Posterior vena cava (tissue), 2 donors: Measurements from ENCODE around the gene SYP. TPM values are rescaled to one million over a fixed set of nuclear protein-coding genes. Genes with fewer than 3 reads are reported as not detected.

Source experiments
- DNase-seq: peaks from one replicate; pipeline ENCODE4 v3.0.0-alpha.2; 2020; ENCODE audit warnings: low spot score
- intact Hi-C, 2 donors: fragments of 100-400 bp; cut with DNase I; formaldehyde crosslinking; loops; one replicate each; pipeline versions ENCODE4 v1.14.1 to v1.14.2; 2022 to 2023
- long read RNA-seq, 2 donors: library from polyadenylated mRNA; unstranded; transcript quantifications; one replicate each; pipeline ENCODE4 v2.0.0, GENCODE V29; 2020 to 2021
- total RNA-seq, 2 donors: library from RNA; stranded (reverse); fragmentation: NEBNext Ultra II Directional; extraction: Animal tissue kit (Norgen Biotek cat#: 25700); gene quantifications; one replicate each; pipeline ENCODE4 v1.2.1, GENCODE V29; 2021
- donor health status: DM: yes; HTN: yes; CAD: no.
- donor health status: DM: yes; HTN: yes; CAD: no.

The SYP gene
- total RNA-seq: 1 to 10 TPM; 1.1 to 1.5 TPM
- long read RNA-seq, donor 1, partial matches to known transcripts: 1 of 5 reads
- long read RNA-seq, donor 1, other reads (novel, unspliced or antisense): 3 of 5 reads
- long read RNA-seq, donor 2: 0 reads

GRCh38 chrX:49199906-49200771 is at the start of gene SYP:
Gene SYP, minus strand, starts transcription at chrX:49200193. Its CDS starts 7 bp downstream, at chrX:49200186.
- peak; percentile 96 for DNase-seq
- intact Hi-C loops: no loop called here

GRCh38 chrX:49249616-49250015 is 49.6 kb upstream of the SYP start:
- intact Hi-C loops: no loop called here
- no peak for DNase-seq

- DNase-seq: no peak
Observed at GRCh38 chrX:49249071-49249470, 49.1 kb upstream of the SYP start.

GRCh38 chrX:49247916-49248811 is 48.2 kb upstream of the SYP start:
- intact Hi-C loops: no loop called here
- no peak for DNase-seq

More at GRCh38 chrX:49249071-49249470, 49.1 kb upstream of the SYP start:
- intact Hi-C loops: no loop called here

- intact Hi-C loops: no loop called here
- DNase-seq: no peak
Observed at GRCh38 chrX:49247346-49247745, 47.4 kb upstream of the SYP start.

GRCh38 chrX:49246541-49246940 is 46.5 kb upstream of the SYP start:
- DNase-seq: no peak
- intact Hi-C loops: no loop called here

DNA sequence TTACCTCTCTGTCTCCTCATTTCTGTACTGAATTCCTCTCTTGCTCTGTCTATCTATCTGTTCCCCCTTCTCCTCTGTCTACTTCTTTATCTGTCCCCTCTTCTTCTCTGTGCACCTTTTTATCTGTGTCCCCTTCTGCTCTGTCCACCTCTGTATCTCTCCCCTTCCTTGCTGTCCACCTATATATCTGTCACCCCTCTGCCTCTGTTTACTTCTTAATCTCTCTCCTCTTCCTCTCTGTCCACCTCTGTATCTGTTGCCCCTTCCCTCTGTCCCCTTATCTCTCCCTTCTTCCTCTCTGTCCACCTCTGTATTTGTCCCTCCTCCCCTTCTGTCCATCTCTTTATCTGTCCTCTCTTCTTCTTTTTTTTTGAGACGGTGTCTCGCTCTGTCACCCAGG is 44.2 kb upstream of the SYP start:
- DNase-seq: no peak
- intact Hi-C loops: no loop called here

DNA sequence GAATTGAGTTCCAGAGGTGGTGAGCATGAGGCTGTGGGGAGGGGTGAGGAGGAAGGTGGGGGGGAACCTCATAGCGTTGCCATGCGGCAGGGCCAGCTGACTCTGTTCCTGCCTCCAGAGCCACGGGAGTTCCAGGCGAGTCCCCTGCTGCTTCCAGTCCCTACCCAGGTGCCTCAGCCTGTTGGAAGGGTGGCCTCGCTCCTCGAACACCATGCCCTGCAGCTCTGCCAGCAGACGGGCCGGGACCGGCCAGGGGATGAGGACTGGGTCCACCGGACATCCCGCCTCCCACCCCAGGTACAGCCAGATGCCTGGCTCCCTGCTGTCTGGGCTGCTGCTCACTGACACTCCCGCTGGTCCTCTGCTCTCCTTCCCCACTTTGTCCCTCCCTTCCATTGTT is 43.2 kb upstream of the SYP start:
- DNase-seq: no peak
- intact Hi-C loops: no loop called here

GRCh38 chrX:49242545-49243066 is 42.6 kb upstream of the SYP start:
- no peak for DNase-seq
- intact Hi-C loops: no loop called here

GRCh38 chrX:49238735-49239134 is 38.7 kb upstream of the SYP start:
- intact Hi-C loops: no loop called here
- DNase-seq: no peak

GRCh38 chrX:49237060-49237459 is 37.1 kb upstream of the SYP start:
- intact Hi-C loops: no loop called here
- no peak for DNase-seq

DNA sequence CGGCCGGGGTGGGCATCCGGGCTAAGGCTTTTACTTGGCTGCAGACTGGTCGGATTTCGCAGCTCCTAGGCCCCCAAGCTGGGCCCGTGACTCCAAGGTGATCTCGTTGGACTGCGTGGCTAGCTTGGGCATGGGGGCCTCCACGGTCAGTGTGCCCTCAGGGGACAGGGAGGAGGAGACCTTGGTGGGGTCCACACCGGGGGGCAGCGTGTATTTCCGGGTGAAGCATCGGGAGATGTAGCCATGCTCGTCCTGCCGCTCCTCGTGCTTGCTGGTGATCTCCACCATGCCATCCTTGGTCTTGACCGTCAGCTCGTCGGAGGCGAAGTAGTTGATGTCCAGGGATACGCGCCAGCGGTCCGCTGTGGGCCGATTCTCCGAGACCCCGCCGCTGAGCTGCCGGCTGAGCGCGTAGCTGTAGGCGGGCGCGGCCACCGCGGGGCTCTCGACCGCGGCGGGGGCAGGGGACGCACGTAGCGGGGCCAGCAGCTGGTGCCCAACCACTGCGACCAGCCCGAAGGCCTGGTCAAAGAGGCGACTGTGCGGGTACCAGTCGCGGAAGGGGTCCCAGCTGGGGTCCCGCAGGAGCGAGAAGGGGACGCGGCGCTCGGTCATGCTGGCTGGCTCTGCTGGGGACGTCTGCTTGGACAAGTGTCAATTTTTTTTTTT is 34.0 kb upstream of the SYP start:
- DNase-seq: no peak
- intact Hi-C loops: no loop called here

GRCh38 chrX:49233176-49233575 is 33.2 kb upstream of the SYP start, which contains the start of gene CACNA1F:
Gene CACNA1F, minus strand, starts transcription at chrX:49233340. Its CDS starts 31 bp downstream, at chrX:49233309.
- intact Hi-C loops: no loop called here
- no peak for DNase-seq

GRCh38 chrX:49232525-49232924 is 32.5 kb upstream of the SYP start:
- DNase-seq: no peak
- intact Hi-C loops: no loop called here

DNA sequence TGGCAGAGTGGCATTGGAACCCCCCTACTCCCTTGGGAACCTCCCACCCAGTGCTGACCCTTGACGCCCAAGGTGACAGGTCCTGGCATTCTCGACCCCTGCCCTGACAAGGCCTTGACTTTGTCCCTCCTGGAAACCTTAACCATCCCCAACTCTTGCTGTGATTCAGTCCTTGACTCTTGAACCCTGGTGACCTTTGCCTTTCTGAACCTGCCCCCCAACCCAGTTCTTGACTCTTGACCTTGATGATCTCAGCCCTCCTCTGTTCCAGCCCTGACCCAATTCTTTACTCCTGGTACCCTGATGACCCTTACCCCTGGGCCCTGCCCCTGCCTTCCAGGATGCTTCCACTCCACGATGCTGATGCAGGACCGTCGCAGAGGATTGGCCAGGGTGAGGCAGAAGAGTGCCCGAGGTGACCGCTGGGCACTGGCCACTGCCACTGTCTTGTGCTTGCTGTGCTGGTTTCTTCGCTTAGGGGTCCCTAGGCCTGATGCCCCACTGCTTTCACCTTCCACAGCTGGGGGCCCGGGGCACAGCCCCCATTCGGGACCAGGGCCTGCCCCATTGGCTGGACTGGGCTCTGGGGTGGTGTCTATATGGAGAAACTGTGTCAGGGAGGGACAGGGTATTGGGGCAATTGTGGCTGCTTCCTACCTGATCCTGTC is 31.5 kb upstream of the SYP start:
- intact Hi-C loops: no loop called here

GRCh38 chrX:49230500-49231232 is 30.7 kb upstream of the SYP start:
- intact Hi-C loops: no loop called here
- DNase-seq: peak; percentile 91

More for the DNA sequence above, 31.5 kb upstream of the SYP start:
- no peak for DNase-seq

DNA sequence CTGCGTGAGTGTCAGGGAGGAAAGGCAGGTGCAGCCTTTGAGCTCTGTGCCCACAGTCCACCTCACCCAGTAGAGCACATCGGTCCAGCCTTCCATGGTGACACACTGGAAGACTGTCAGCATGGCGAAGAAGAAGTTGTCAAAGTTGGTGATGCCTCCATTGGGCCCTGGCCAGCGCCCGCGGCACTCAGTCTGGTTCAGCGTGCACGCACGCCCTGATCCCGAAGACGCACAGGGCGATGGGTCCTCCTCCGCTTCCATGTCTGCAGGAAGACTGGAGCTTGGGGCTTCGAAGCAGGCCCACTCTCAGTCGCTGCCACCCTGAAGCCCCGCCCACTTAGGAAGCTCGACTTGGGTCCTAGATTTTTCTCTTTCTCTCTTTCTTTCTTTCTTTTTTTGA is 28.2 kb upstream of the SYP start:
- no peak for DNase-seq
- intact Hi-C loops: no loop called here

DNA sequence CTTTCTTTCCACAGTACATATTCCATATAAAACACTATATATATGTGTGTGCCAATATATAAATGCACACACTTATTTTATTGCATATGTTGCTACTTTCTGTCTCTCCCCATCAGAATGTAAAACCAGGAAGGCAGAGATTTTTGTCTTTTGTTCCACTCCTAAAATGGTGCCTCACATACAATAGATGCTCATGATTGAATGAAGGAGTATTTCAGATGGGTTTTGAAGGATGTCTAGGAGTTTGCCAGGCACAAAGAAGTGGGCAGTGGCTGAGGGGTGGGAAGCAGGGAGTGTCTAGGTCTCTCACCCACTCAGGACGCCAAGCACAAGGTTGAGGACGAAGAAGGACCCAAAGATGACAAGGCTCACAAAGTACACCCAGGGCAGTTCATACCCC is 27.7 kb upstream of the SYP start:
- DNase-seq: no peak
- intact Hi-C loops: no loop called here
